IMR-90 (cell line): ENCODE data around the gene SLC6A6. TPM values are rescaled to one million over a fixed set of nuclear protein-coding genes. Genes with fewer than 3 reads are reported as not detected.
A peak's percentile ranks its signal among the peaks of the same experiment; 100 is the strongest.

Experiments used
- ATAC-seq: fragments of 200-7000 bp; cut with Tn5 transposase; 2 replicates; pipeline ENCODE4 v1.9.1; 2020; ENCODE audit warnings: low read depth, mild to moderate bottlenecking, moderate library complexity
- BruUV-seq: library from RNA; stranded (reverse); fragments of 400-500 nt; replicated peaks from 2 replicates; lab custom pipeline; 2021; lab: Mats Ljungman, UMichigan
- CTCF ChIA-PET: fragments of 300-600 bp; formaldehyde crosslinking; extraction: SDS; loops from one replicate; lab custom pipeline; 2021; ENCODE audit warnings: antibody characterized with exemption; lab: Yijun Ruan, JAX
- POLR2A ChIA-PET: fragments of 300-600 bp; sonication (Branson Sonifier 250); formaldehyde crosslinking; loops from one replicate; lab custom pipeline; 2022; ENCODE audit warnings: antibody characterized with exemption; ENCODE audit not compliant: unreplicated experiment; lab: Charles Lee
- DNase-seq: peaks from one replicate; pipeline ENCODE4 v3.0.0; 2013
- H2AFZ ChIP-seq: replicated peaks from 2 replicates; pipeline ENCODE3; 2013; ENCODE audit warnings: low read length, mild to moderate bottlenecking; ENCODE audit not compliant: poor library complexity
- H2AK5ac ChIP-seq: 2 replicates; pipeline ENCODE4 v1.6.1; 2013; ENCODE audit warnings: low read depth, low read length, inconsistent platforms
- H2AK9ac ChIP-seq: replicated peaks from 2 replicates; pipeline ENCODE3; 2013; ENCODE audit warnings: mild to moderate bottlenecking, low read depth, low read length, moderate library complexity; ENCODE audit not compliant: poor library complexity
- H2BK120ac ChIP-seq: 2 replicates; pipeline ENCODE4 v1.6.1; 2013; ENCODE audit warnings: low read depth, low read length, inconsistent platforms
- H2BK15ac ChIP-seq: 3 replicates; pipeline ENCODE4 v1.6.1; 2013; ENCODE audit warnings: low read depth, low read length, inconsistent platforms
- H2BK20ac ChIP-seq: 2 replicates; pipeline ENCODE4 v1.6.1; 2013; ENCODE audit warnings: low read depth, mild to moderate bottlenecking, inconsistent platforms, low read length, moderate library complexity
- H2BK5ac ChIP-seq: 2 replicates; pipeline ENCODE4 v1.6.1; 2013; ENCODE audit warnings: mild to moderate bottlenecking, low read depth, low read length, inconsistent platforms; ENCODE audit not compliant: poor library complexity, severe bottlenecking
- H3K14ac ChIP-seq: replicated peaks from 2 replicates; pipeline ENCODE4 v1.6.1; 2013; ENCODE audit warnings: low read depth, low read length, inconsistent platforms
- H3K18ac ChIP-seq: 2 replicates; pipeline ENCODE4 v1.6.1; 2013; ENCODE audit warnings: low read depth, low read length, control low read depth
- H3K23ac ChIP-seq: 2 replicates; pipeline ENCODE4 v1.6.1; 2013; ENCODE audit warnings: low read depth, low read length, inconsistent platforms
- H3K27ac ChIP-seq: 2 replicates; pipeline ENCODE4 v1.5.1; 2013; ENCODE audit warnings: mild to moderate bottlenecking, control low read depth, low read length; ENCODE audit not compliant: insufficient read depth
- H3K27me3 ChIP-seq: 2 replicates; pipeline ENCODE4 v1.6.1; 2013; ENCODE audit warnings: low read length; ENCODE audit not compliant: control insufficient read depth, insufficient read depth
- H3K36me3 ChIP-seq: 2 replicates; pipeline ENCODE4 v1.6.1; 2013; ENCODE audit warnings: low read length, mixed read lengths; ENCODE audit not compliant: control insufficient read depth, insufficient read depth
- H3K4ac ChIP-seq: 2 replicates; pipeline ENCODE4 v1.6.1; 2013; ENCODE audit warnings: low read depth, low read length, inconsistent platforms
- H3K4me1 ChIP-seq: 2 replicates; pipeline ENCODE4 v1.6.1; 2013; ENCODE audit warnings: low read length, mixed read lengths; ENCODE audit not compliant: control insufficient read depth, insufficient read depth
- H3K4me2 ChIP-seq: 2 replicates; pipeline ENCODE4 v1.6.1; 2013; ENCODE audit warnings: low read depth, mild to moderate bottlenecking, control low read depth, low read length, moderate library complexity
- H3K4me3 ChIP-seq: 2 replicates; pipeline ENCODE4 v1.5.1; 2013; ENCODE audit warnings: low read depth, mild to moderate bottlenecking, control low read depth, low read length, moderate library complexity; ENCODE audit not compliant: insufficient read depth
- H3K56ac ChIP-seq: 2 replicates; pipeline ENCODE4 v1.6.1; 2013; ENCODE audit warnings: low read length, inconsistent platforms; ENCODE audit not compliant: insufficient read depth; ENCODE audit errors: extremely low read depth
- H3K79me1 ChIP-seq, 2 experiments: 2 replicates each; pipeline ENCODE4 v1.6.1; 2013; ENCODE audit warnings: low read length in 2 of 2, inconsistent platforms in 1 of 2, low read depth in 1 of 2
- H3K9ac ChIP-seq: 2 replicates; pipeline ENCODE4 v1.6.1; 2013; ENCODE audit warnings: low read depth, low read length, control low read depth
- H3K9me1 ChIP-seq: 2 replicates; pipeline ENCODE4 v1.6.1; 2013; ENCODE audit warnings: low read length, inconsistent platforms; ENCODE audit not compliant: insufficient read depth
- H3K9me3 ChIP-seq: 2 replicates; pipeline ENCODE4 v1.6.1; 2013; ENCODE audit warnings: low read length; ENCODE audit not compliant: control insufficient read depth, insufficient read depth
- H4K20me1 ChIP-seq: 2 replicates; pipeline ENCODE4 v1.6.1; 2013; ENCODE audit warnings: low read length, inconsistent platforms; ENCODE audit not compliant: insufficient read depth
- H4K5ac ChIP-seq: 2 replicates; pipeline ENCODE4 v1.6.1; 2013; ENCODE audit warnings: mild to moderate bottlenecking, low read depth, low read length, control low read depth
- H4K8ac ChIP-seq, 2 experiments: 2 replicates each; pipeline ENCODE4 v1.6.1; 2013; ENCODE audit warnings: low read depth in 2 of 2, low read length in 2 of 2, control low read depth in 1 of 2, inconsistent platforms in 1 of 2
- H4K91ac ChIP-seq: 2 replicates; pipeline ENCODE4 v1.6.1; 2013; ENCODE audit warnings: low read depth, low read length, inconsistent platforms; ENCODE audit not compliant: insufficient read depth
- BHLHE40 ChIP-seq: fragments of 150-350 bp; IDR thresholded peaks from 2 replicates; pipeline ENCODE4 v1.6.1; 2016; ENCODE audit warnings: mild to moderate bottlenecking, low read depth, low read length
- CEBPB ChIP-seq: IDR thresholded peaks from 2 replicates; pipeline ENCODE4 v1.6.1; 2012; ENCODE audit warnings: low read depth, low read length, improper control_type of control experiment
- CHD1 ChIP-seq: IDR thresholded peaks from 2 replicates; pipeline ENCODE4 v1.6.1; 2012; ENCODE audit warnings: low read depth, low read length, improper control_type of control experiment
- ELK1 ChIP-seq: fragments of 150-350 bp; IDR thresholded peaks from 2 replicates; pipeline ENCODE4 v1.6.1; 2016; ENCODE audit warnings: low read depth, mild to moderate bottlenecking, low read length, moderate library complexity, borderline replicate concordance
- MAZ ChIP-seq: IDR thresholded peaks from 2 replicates; pipeline ENCODE4 v1.6.1; 2012; ENCODE audit warnings: low read depth, mild to moderate bottlenecking, low read length, improper control_type of control experiment, moderate library complexity, borderline replicate concordance
- MXI1 ChIP-seq: IDR thresholded peaks from 2 replicates; pipeline ENCODE4 v1.6.1; 2012; ENCODE audit warnings: low read depth, mild to moderate bottlenecking, low read length, moderate library complexity, borderline replicate concordance
- NFE2L2 ChIP-seq: fragments of 150-350 bp; IDR thresholded peaks from 2 replicates; pipeline ENCODE4 v1.6.1; 2016; ENCODE audit warnings: low read depth, mild to moderate bottlenecking, low read length
- POLR2A ChIP-seq: IDR thresholded peaks from 2 replicates; pipeline ENCODE4 v1.6.1; 2012; ENCODE audit warnings: mild to moderate bottlenecking, low read depth, low read length
- RAD21 ChIP-seq: IDR thresholded peaks from 2 replicates; pipeline ENCODE4 v1.6.1; 2012; ENCODE audit warnings: low read length, improper control_type of control experiment
- RCOR1 ChIP-seq: IDR thresholded peaks from 2 replicates; pipeline ENCODE4 v1.6.1; 2012; ENCODE audit warnings: mild to moderate bottlenecking, low read length, improper control_type of control experiment; ENCODE audit not compliant: insufficient replicate concordance
- RFX5 ChIP-seq: IDR thresholded peaks from 2 replicates; pipeline ENCODE4 v1.8.0; 2012; ENCODE audit warnings: low read depth, mild to moderate bottlenecking, low read length, moderate library complexity
- SMC3 ChIP-seq: fragments of 150-350 bp; IDR thresholded peaks from 2 replicates; pipeline ENCODE4 v1.6.1; 2016; ENCODE audit warnings: low read depth, mild to moderate bottlenecking, antibody characterized with exemption, low read length, moderate library complexity
- WGBS, 2 experiments: methylation state at CpG; one replicate each; pipeline versions ENCODE4 v1.1.5 to v1.1.7; 2013; ENCODE audit warnings: missing lambda C conversion rate in 2 of 2; ENCODE audit not compliant: insufficient read length in 1 of 2; ENCODE audit errors: extremely low coverage in 2 of 2; 5-methylcytosine and 5-hydroxymethylcytosine counted together
- dilution Hi-C: fragments of 300-500 bp; cut with HindIII; formaldehyde crosslinking; loops from one replicate; pipeline ENCODE4 v1.14.3; 2018; ENCODE audit warnings: low sequenced_read_pairs; ENCODE audit not compliant: unreplicated experiment
- in situ Hi-C: fragments of 300-500 bp; cut with MboI; formaldehyde crosslinking; loops from 3 replicates; pipeline ENCODE4 v1.14.3; 2019; ENCODE audit warnings: low sequenced_read_pairs, inconsistent platforms, mixed read lengths
- intact Hi-C: fragments of 100-400 bp; cut with micrococcal nuclease; formaldehyde crosslinking; loops from 2 replicates; pipeline ENCODE4 v1.10.0; 2022
- polyA plus RNA-seq, 3 experiments: library from polyadenylated mRNA; depleted of rRNA; stranded (reverse); fragments of >200 nt; gene quantifications; 2 replicates each; pipeline ENCODE4 v1.2.3, GENCODE V29; 2012; ENCODE audit warnings: low replicate concordance in 1 of 3
- total RNA-seq: library from RNA; depleted of rRNA; stranded (reverse); fragments of >200 nt; gene quantifications from 2 replicates; pipeline ENCODE4 v1.2.3, GENCODE V29; 2012
- TF ChIP-seq, protein P1 (sequence below): conservative IDR thresholded peaks from 2 replicates; pipeline ENCODE4 v1.5.1; 2012; ENCODE audit warnings: mild to moderate bottlenecking, low read depth, low read length, improper control_type of control experiment

The SLC6A6 gene
- total and polyA plus RNA-seq, 2 of the 4 experiments (the other 2 are of a cell fraction): 29.9 to 39.4 TPM

DNA sequence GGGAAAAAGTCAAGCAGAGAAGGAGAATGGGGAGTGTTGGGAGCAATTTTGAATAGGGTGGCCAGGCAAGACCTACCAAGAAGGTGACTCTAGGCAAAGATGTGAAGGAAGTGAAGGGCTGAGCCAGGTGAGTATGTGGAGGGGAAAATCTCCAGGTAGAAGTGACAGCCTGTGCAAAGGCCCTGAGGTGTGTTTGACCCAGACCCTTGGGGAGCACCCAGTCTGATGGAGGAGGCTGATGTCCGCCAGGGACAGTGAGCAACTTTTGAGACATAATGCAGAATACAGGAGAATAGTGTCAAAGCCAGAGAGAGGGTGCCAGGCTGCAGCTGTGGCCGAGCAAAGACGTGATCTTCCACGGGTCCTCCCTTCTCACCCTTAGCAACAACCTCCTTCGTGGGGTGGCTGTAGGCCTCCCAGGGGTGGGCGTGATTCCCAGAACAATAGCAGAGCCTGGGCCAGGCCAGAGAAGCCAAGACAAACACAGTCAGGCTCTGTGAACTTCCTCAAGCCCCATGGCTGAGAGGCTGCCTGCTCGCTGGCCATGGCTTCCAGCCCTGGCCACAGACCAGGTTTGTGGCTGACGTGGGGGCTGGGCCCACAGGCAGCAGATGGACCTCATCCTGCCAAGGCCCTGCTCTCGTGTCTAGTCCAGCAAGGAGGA is 58.1 kb downstream of the SLC6A6 start:
- no TSS peak for BruUV-seq
- Histone ChIP-seq H3K36me3 (peaks cover 44% of the 10 kb centered on the region), H4K5ac (peak overlapping the region; percentile 34; the same call in 1 of the 2 replicates), H2BK20ac (peak overlapping the region; percentile 15), H2BK5ac (peak overlapping the region; percentile 36), H3K4me2 (no peak overlapping the region), H2BK15ac (peak overlapping the region; percentile 36; the same call in 2 of the 3 replicates), H3K14ac (peak overlapping the region; percentile 16), H3K56ac (no peak overlapping the region), H4K20me1 (no peaks in the 10 kb centered on the region), H3K18ac (peak overlapping the region; percentile 33), H2AK5ac (peak overlapping the region; percentile 53), H2AFZ (peak overlapping the region; percentile 70), H3K4me1 (peaks cover 11% of the 10 kb centered on the region; the same call in 1 of the 2 replicates), H2BK120ac (peak overlapping the region; percentile 48), H2AK9ac (peak overlapping the region; percentile 20), H3K9ac (no peak overlapping the region), H3K27ac (peak overlapping the region; percentile 63; the same call in 1 of the 2 replicates), H3K4ac (peak overlapping the region; percentile 56), H4K8ac (peak overlapping the region; percentile 25 to 57; a peak in 3 of 4 replicates), H3K23ac (peak overlapping the region; percentile 0; the same call in 1 of the 2 replicates), H3K9me3 (no peaks in the 10 kb centered on the region), H3K27me3 (no peaks in the 10 kb centered on the region), H3K79me1 (peaks cover 6 to 15% of the 10 kb centered on the region in 2 experiments; a peak in 2 of 4 replicates), H3K9me1 (peaks cover 16% of the 10 kb centered on the region), H4K91ac (peak overlapping the region; percentile 49), H3K4me3 (no peak overlapping the region)
- intact Hi-C loops (loop anchor here (1.0 to 2.0 kb wide), 4 partner anchors 58 to 564 kb away; partner anchors contain the start of gene SLC6A6), in situ Hi-C loops (loop anchor here (5.0 to 10.0 kb wide), 4 partner anchors 53 to 566 kb away; no protein-coding TSS in a partner anchor), dilution Hi-C loops (no loop called here)
- peak; percentile 93 for DNase-seq
- ChIA-PET POLR2A (no interaction called here), CTCF (interaction anchor here (0.9 to 2.2 kb wide), 4 partner anchors 62 to 256 kb away, joined by 3 to 15 read pairs (median 4); no protein-coding TSS in a partner anchor)
- whole genome bisulfite sequencing, 2 experiments: 0% methylated on average over 1 of the region's 9 CpGs; no CpG with 5 or more reads in 1 of the 2 experiments
- peak; percentile 80 for ATAC-seq
- TF ChIP-seq SMC3 (no peak), BHLHE40 (0 out of 2 replicates have a peak, but pooled peaks have one; percentile 33), CEBPB (no peak), NFE2L2 (no peak), MAZ (peak; percentile 34; the same call in 1 of the 2 replicates), POLR2A (no peak), RAD21 (no peak), RFX5 (no peak), CHD1 (no peak), ELK1 (no peak), RCOR1 (no peak), MXI1 (peak; percentile 67; the same call in 1 of the 2 replicates)
- TF ChIP-seq, protein P1, sequence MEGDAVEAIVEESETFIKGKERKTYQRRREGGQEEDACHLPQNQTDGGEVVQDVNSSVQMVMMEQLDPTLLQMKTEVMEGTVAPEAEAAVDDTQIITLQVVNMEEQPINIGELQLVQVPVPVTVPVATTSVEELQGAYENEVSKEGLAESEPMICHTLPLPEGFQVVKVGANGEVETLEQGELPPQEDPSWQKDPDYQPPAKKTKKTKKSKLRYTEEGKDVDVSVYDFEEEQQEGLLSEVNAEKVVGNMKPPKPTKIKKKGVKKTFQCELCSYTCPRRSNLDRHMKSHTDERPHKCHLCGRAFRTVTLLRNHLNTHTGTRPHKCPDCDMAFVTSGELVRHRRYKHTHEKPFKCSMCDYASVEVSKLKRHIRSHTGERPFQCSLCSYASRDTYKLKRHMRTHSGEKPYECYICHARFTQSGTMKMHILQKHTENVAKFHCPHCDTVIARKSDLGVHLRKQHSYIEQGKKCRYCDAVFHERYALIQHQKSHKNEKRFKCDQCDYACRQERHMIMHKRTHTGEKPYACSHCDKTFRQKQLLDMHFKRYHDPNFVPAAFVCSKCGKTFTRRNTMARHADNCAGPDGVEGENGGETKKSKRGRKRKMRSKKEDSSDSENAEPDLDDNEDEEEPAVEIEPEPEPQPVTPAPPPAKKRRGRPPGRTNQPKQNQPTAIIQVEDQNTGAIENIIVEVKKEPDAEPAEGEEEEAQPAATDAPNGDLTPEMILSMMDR: no peak
